HG03045 (cell line): ENCODE data around the gene DLGAP1.

Experiments used
- ATAC-seq: cut with Tn5 transposase; IDR thresholded peaks from one replicate; pipeline ENCODE4 v1.9.1; 2021; ENCODE audit warnings: mild to moderate bottlenecking, moderate library complexity; ENCODE audit not compliant: unreplicated experiment

DLGAP1 gene

GRCh38 chr18:3874581-3874980, 580.5 kb downstream of the DLGAP1 start:
- no peak for ATAC-seq

- no peak for ATAC-seq
Measured at GRCh38 chr18:3874125-3874524, 581.0 kb downstream of the DLGAP1 start.

GRCh38 chr18:3873698-3874097, 581.4 kb downstream of the DLGAP1 start:
- ATAC-seq, result no peak

DNA sequence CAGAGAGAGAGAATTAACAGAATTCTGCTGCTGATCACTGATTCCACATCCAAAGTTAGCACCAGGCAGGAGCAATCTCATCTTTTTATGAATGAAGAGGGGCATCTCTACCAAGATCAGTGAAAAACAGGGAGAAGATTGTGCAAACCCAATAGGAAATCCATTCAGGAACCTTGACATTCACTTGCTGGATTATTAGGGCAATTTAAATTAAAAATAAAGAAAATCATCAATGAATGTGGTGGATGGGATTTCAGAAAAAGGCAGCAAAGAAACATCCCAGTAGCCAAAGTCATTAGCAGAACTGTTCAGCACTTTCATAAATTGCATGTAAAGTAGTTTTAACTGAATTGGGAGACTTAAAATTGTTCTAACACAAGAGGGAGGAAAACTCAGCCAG, 581.9 kb downstream of the DLGAP1 start:
- ATAC-seq, result no peak

DNA sequence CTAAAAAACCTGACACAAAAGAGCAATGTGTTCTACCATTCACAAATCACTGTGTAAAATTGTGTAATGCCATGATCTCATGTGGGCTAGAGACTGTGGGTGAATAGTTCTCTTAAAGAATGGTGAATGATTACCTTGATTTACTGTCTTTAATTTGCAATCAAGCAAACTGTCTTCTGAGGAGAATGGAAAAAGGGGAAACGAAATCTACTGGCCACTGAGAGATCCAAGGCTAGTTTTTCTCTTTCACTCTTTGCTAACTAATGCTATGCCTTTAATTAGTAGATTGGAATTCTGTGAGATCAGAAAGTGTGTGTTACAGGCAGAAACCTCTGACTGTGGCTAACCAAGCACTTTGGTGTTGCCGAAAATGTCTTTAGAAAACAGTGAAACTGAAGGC, 582.5 kb downstream of the DLGAP1 start:
- ATAC-seq, result no peak

GRCh38 chr18:3871687-3872086, 583.4 kb downstream of the DLGAP1 start:
- ATAC-seq, result no peak

- no peak for ATAC-seq
Measured at GRCh38 chr18:3870914-3871313, 584.2 kb downstream of the DLGAP1 start.

DNA sequence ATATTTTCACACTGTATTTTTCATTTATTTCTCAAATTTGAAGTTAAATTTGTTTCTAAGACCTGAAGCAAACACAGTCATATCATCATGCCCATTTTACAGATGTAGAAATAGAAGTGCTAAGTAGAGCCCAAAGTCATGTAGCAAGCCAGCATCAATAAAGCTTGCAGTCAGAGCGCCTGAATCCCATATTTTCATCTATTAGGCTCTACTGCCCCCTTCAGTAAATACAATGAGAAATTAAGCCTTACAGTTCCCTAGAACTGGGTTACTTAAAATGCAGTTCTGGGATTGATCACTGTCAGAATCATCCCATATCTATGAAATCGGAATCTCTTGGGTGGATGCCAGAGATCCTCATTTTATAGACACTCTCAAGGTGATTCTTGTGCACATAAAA, 585.3 kb downstream of the DLGAP1 start:
- ATAC-seq, result no peak

- no peak for ATAC-seq
Measured at GRCh38 chr18:3867864-3868311, 587.2 kb downstream of the DLGAP1 start.

DNA sequence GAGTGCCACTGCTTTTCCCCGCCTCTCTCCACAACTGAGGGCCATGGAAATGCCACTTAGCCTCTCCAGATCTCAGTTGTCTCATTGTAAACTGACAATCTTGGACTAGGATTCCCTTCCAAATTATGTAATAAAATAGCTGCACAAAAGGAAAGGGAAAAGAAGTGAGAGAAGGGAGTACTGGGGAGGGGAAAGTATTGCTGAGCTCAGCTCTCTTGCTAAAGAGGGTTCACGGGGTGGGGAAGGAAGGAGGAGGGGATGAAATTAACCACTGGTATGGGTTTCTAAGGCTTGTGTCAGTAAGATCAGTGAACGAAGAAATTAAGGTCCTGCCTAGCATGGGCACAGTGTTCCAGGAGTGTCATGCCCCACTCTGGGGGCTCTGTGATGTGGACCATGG, 587.9 kb downstream of the DLGAP1 start:
- no peak for ATAC-seq

DNA sequence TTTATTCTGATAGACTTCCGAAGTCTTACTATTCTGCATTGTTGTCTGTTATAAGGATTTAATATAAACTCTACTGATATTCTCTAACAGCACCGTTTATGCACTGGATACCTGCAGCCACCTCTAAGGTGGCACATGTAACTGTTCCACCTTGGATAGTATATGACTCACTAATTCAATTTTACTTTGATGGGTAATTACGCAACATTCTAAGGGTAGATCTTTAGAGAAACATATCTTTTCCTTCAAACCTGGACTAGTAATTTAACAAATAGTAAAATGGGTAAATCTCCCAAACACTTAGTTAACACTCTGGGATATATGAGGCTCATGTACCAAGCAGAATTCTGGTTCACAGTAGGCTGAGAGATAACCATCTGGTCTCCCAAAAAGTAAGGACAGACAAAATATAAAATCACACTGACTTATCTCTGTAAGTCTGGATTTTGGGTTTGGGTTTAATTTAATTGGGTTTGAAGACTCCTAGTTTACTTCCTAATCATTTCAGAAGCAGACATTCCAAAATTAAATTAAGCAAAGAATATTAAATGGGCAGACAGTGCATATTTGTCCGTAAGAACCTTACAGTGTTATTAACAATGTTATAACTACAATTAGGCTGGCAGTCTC, 590.3 kb downstream of the DLGAP1 start:
- no peak for ATAC-seq

DNA sequence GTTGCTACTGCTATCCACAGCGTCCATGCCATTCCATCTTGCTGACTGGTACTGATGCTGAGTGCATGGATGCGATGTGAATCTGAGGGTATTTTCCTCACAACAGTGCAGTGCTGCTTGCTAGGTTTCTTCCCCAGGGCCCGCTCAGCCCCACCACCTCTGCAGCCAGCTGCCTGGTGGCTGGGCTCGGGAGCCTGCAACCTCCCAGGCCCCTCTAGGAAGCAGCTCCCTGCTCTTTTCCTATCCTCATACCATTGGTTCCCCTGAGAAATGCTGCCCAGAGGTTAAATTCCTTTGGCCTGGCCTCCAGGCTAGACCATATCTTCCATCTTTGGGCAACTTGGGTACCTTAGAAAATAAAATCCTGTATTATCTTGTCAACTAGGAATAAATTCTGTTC, 591.5 kb downstream of the DLGAP1 start:
- no peak for ATAC-seq

DNA sequence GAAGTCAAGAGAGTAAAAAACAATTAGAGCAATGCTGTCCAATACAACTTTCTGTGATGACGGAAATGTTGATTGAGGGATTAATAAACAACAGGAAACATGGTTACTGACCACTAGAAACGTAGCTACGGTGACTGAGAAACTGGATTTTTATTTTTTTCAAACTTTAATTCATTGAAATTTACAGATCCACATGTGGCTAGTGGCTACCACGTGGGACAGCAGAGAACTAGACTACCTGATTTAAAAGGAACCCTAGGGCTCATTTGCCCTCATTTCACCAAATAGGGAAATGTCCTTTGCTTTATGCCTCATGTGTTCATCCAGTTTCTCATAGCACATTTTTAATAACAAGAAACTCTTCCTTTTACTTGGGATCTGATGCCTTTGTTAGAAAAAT, 592.1 kb downstream of the DLGAP1 start:
- no peak for ATAC-seq

DNA sequence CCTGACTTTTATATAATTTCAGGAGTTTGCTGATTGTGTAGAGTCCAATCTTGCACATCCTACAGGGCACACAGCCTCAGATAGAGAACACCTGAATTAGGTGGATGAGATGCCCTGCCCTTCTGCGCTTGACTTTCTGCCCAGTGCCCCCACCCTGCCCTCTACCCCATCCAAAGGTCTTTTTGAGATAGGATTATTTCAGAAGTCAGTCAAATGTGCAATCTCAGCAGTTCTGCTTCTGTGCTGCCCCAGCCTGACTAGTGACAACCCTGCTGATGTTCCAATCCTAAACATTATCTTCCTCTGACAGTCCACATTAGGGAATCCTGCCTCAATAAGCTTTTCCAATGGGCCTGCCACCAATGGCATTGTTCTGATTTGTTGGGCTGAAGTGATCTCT, 593.6 kb downstream of the DLGAP1 start:
- no peak for ATAC-seq

DNA sequence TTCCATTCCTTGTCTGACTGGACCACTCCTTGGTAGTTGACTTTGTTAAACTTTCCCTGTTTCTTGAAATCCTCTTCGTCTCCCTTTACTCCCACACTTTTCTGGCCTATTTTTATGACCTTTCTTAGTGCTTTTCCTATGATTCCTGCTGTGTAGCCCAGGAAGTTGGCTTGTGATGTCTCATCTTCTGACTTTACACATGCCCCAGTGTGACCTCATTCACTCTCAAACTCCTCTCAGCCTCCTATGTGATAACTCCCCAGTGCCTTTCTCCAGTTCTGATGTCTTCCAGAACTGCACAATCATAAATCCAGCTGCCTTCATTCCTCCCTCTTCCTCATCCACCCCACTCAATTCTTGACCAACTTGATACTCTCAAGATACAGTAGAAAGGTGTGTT, 597.6 kb downstream of the DLGAP1 start:
- ATAC-seq, result no peak

DNA sequence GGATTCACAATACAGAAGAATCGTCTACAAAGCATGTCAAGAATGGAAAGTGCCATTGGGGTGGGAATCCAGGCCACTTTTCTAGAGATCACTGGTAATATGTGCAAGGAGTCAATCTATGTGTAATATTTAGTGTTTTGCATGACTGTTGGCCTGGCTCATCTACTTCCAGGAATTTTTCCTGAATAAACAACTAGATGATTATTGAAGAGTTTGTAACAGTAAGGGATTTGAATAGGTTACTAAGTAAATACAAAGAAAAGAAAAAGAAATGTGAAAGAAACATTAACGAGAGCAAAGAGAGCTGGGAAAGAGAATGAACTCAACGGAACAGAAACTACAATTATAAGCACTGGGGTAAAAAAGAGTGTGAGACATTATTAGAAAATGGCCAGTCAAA, 599.1 kb downstream of the DLGAP1 start:
- no peak for ATAC-seq

DNA sequence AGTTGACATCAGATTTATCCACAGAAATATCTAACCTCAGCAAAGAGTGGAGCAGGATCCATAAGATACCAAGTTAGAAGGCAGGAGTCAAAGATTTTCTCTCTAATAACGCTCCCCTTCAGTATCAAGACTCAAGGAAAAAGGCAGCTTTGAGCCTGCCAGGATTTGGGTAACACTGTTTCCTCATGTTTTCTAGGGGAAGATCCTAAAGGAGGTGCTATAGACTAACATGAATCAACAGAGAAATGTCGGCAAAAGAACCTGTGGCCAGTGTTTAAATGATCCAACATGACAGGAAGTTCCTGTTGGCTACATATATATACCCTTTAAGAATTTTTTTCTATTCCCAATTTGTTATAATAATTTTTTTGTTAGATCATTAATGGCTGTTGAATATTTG, 602.8 kb downstream of the DLGAP1 start:
- no peak for ATAC-seq

DNA sequence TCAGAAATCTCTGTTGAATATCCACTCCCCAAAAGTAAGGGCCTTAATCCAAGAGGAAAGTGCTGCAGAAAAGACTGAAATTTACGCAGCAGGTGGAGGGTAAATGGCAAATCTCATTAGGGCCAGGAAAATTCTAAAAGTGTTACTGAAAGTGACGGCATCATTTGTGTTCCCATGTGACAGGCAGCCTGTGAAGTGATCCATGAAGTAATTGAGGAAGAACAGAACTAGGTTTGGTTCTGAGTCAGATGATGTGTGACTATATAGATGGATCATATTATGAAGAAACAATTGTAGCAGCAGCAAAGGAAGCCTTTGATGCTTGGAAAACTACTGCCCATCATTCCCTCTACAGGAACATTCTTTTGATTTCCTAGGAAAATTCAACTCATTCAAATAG, 603.9 kb downstream of the DLGAP1 start:
- ATAC-seq, result no peak

- no peak for ATAC-seq
Measured at GRCh38 chr18:3848316-3848715, 606.8 kb downstream of the DLGAP1 start.

GRCh38 chr18:3845161-3845560, 609.9 kb downstream of the DLGAP1 start:
- ATAC-seq, result no peak

DNA sequence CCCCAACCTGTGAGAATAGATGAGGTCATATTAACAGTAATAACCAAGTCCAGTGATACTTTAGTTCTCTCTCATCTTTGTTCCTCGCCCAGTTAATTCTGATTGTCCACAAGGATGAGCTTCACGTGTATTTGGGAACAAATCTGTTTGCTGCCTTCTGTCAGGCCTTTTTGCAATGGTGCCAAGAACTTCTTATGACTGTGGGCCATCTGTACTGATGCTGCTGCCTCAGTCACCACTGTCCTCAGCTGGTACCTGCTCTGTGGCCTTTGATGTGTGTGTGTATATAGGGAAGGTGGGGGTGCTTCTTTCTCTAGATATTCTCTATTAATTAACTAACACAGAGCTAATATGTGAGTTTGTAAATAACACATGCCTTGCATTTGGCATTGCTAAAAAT, 612.3 kb downstream of the DLGAP1 start:
- no peak for ATAC-seq

GRCh38 chr18:3840766-3841165, 614.3 kb downstream of the DLGAP1 start:
- ATAC-seq, result no peak

DNA sequence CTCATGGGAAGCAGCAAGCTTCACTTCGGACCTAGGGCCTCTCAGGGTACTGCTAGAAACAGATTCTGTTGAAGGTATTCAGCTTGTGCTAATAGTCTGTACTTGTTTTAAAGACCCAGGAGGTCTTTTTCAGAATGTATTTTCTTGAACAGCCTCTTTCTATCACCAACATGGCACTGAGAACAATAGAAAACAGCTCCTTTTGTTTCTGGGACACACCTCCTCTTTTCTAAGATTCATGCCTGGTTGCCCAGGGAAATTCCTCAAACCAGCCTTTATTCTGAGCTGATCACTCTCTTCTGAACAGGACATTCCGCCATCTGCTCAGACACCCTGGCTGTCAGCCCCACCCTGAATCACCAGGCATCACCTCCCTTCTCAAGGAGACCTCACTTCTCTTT, 615.5 kb downstream of the DLGAP1 start:
- no peak for ATAC-seq
